Stimulated activated CD8-positive, alpha-beta memory T cell treated with anti-CD3 and anti-CD28 coated beads, Interleukin-4, amount 100 ng/mL, for 1 hour (primary cell): ENCODE measurements around the gene LAMA4.

Source experiments
- DNase-seq, 2 donors: peaks; one replicate each; pipeline ENCODE4 v3.0.0-alpha.2; 2020; ENCODE audit warnings: low read depth in 2 of 2, low spot score in 1 of 2

LAMA4 gene

GRCh38 chr6:112243861-112244827 is 10.2 kb downstream of the LAMA4 start:
- no peak for DNase-seq

GRCh38 chr6:112241820-112242429 is 12.4 kb downstream of the LAMA4 start:
- DNase-seq: no peak

GRCh38 chr6:112237595-112237994 is 16.8 kb downstream of the LAMA4 start:
- no peak for DNase-seq

- no peak for DNase-seq
Measured at GRCh38 chr6:112237066-112237465, 17.3 kb downstream of the LAMA4 start.

GRCh38 chr6:112235956-112236355 is 18.4 kb downstream of the LAMA4 start:
- DNase-seq: no peak

GRCh38 chr6:112234601-112235000 is 19.8 kb downstream of the LAMA4 start:
- DNase-seq: no peak

- DNase-seq: no peak
Measured at GRCh38 chr6:112233847-112234246, 20.5 kb downstream of the LAMA4 start.

- no peak for DNase-seq
Measured at GRCh38 chr6:112232845-112233256, 21.5 kb downstream of the LAMA4 start.

GRCh38 chr6:112231594-112232060 is 22.7 kb downstream of the LAMA4 start:
- DNase-seq: no peak

- DNase-seq: no peak
Measured at GRCh38 chr6:112231164-112231563, 23.2 kb downstream of the LAMA4 start.

GRCh38 chr6:112228480-112229332 is 25.7 kb downstream of the LAMA4 start:
- no peak for DNase-seq

- no peak for DNase-seq
Measured at GRCh38 chr6:112227992-112228391, 26.4 kb downstream of the LAMA4 start.

GRCh38 chr6:112227411-112227810 is 27.0 kb downstream of the LAMA4 start:
- DNase-seq: no peak

GRCh38 chr6:112225691-112226090 is 28.7 kb downstream of the LAMA4 start:
- DNase-seq: no peak

- DNase-seq: no peak
Measured at GRCh38 chr6:112224088-112224487, 30.3 kb downstream of the LAMA4 start.

GRCh38 chr6:112223070-112223861 is 31.1 kb downstream of the LAMA4 start:
- no peak for DNase-seq

- DNase-seq: no peak
Measured at GRCh38 chr6:112221981-112222852, 32.1 kb downstream of the LAMA4 start.

- DNase-seq: no peak
Measured at GRCh38 chr6:112221561-112221960, 32.8 kb downstream of the LAMA4 start.

GRCh38 chr6:112218563-112218962 is 35.8 kb downstream of the LAMA4 start:
- no peak for DNase-seq
